ENCODE data around the gene RASD2.

The RASD2 gene

GRCh38 chr22:35587896-35588295 is 47.3 kb downstream of the RASD2 start:
- DNase-seq: no peak

- DNase-seq: no peak
These were observed 48.6 kb downstream of the RASD2 start for GRCh38 chr22:35589071-35589755.

- no peak for DNase-seq
These were observed 49.1 kb downstream of the RASD2 start for GRCh38 chr22:35589756-35590093.

- no peak for DNase-seq
These were observed 50.1 kb downstream of the RASD2 start for GRCh38 chr22:35590634-35591295.

- DNase-seq: no peak
These were observed 51.2 kb downstream of the RASD2 start for GRCh38 chr22:35591714-35592417.

- DNase-seq: no peak
These were observed 51.9 kb downstream of the RASD2 start for GRCh38 chr22:35592418-35592967.

GRCh38 chr22:35593071-35593890 is 52.6 kb downstream of the RASD2 start:
- no peak for DNase-seq

GRCh38 chr22:35593891-35594470 is 53.4 kb downstream of the RASD2 start:
- no peak for DNase-seq

GRCh38 chr22:35594686-35595085 is 54.1 kb downstream of the RASD2 start:
- no peak for DNase-seq

GRCh38 chr22:35596821-35597220 is 56.2 kb downstream of the RASD2 start:
- DNase-seq: no peak

GRCh38 chr22:35597692-35598395 is 57.2 kb downstream of the RASD2 start:
- no peak for DNase-seq

GRCh38 chr22:35598396-35598710 is 57.7 kb downstream of the RASD2 start:
- no peak for DNase-seq

GRCh38 chr22:35599364-35599763 is 58.7 kb downstream of the RASD2 start:
- no peak for DNase-seq

GRCh38 chr22:35600476-35600875 is 59.8 kb downstream of the RASD2 start:
- DNase-seq: no peak

- DNase-seq: no peak
These were observed 60.5 kb downstream of the RASD2 start for GRCh38 chr22:35601013-35601580.

GRCh38 chr22:35601743-35602615 is 61.3 kb downstream of the RASD2 start:
- DNase-seq: no peak

Data from stimulated activated CD4-positive, alpha-beta T cell treated with anti-CD3 and anti-CD28 coated beads, Interleukin-4, amount 100 ng/mL, for 4 hours (primary cell).